ENCODE data around the gene SRGAP2B. TPM values are rescaled to one million over a fixed set of nuclear protein-coding genes. Genes with fewer than 3 reads are reported as not detected.
"Not testable (repeated sequence)": the region's sequence is repeated elsewhere in the genome, so short reads cannot be mapped to it uniquely, and the experiment has no call there.

The SRGAP2B gene
- total RNA-seq, 1 experiment from 2014 or later = 4.9 TPM

GRCh38 chr1:144986171-144986860 lies 108.8 kb downstream of the SRGAP2B start:
- not testable (repeated sequence) for H3K36me3 ChIP-seq, H3K27me3 ChIP-seq, H3K4me3 ChIP-seq, H3K9me3 ChIP-seq, DNase-seq

DNA sequence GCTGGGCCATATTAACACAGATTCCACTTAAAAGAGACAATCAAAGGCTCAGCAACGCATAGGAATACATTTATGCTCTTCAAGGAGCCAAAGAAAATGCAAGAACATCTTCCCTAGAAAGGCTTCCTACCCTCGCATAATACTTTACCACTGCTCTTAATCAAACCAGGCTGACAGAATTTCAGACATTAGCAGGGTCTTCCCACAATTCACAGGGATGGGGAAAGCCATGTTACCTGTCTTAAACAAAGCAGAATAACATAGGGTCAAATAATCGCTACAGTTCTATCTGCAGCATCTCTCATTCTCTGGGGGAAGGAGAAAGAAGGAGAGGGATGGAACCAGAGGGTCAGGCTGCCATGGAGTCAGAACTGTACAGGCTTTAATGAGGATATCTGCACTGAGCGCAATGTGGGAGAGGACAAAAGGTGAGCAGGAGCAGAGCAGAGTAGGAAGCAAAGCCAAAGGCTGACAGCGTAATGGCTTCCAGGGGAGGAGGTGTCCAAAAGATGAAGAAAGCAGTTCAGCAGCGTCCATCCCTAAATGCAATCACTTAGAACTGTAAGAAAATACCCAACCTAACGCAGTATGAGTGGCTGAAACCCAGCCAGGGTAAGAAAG lies 109.5 kb downstream of the SRGAP2B start:
- H3K36me3 ChIP-seq, H3K27me3 ChIP-seq, H3K4me3 ChIP-seq, DNase-seq, H3K9me3 ChIP-seq: not testable (repeated sequence)

DNA sequence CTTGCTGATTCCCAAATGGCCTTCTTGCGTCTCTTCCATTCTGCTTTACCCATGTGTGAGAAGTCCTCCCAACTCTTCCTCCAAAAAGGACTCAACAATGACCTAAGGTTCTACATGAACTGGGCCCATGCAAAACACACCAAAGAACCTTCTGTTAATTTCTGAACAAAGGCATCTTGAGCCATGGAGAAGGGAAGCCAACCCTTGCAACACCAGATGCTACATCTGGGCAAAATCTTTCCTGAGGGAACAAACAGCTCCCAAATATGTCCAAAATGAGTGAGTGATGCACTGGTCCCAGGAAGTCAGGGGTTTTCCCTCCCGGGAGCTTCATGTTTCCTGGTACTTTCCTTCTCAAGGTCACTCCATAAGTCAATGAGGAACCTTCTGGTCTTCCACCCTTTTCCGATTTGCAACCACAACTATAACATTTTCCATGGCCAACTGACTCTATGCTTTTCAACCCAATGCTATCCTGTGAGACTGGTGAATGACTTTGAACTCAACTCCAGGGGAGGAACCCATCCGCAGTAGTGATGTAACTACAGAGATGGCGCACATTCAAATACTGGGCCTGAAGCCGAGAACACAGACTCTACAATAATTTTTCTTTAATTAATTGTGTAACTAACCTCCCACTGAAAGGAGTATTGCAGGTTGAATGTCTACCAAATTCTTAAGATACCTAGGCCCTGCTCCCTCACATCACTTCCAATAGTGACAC lies 112.2 kb downstream of the SRGAP2B start:
- H3K4me3 ChIP-seq, H3K9me3 ChIP-seq, DNase-seq, H3K27me3 ChIP-seq, H3K36me3 ChIP-seq: not testable (repeated sequence)

- not testable (repeated sequence) for DNase-seq, H3K27me3 ChIP-seq, H3K4me3 ChIP-seq, H3K9me3 ChIP-seq, H3K36me3 ChIP-seq
These were observed 114.0 kb downstream of the SRGAP2B start for GRCh38 chr1:144981157-144981556.

- not testable (repeated sequence) for DNase-seq, H3K9me3 ChIP-seq, H3K4me3 ChIP-seq
These were observed 115.0 kb downstream of the SRGAP2B start for GRCh38 chr1:144979960-144980595.

GRCh38 chr1:144977856-144978255 lies 117.3 kb downstream of the SRGAP2B start:
- H3K27me3 ChIP-seq, H3K9me3 ChIP-seq: not testable (repeated sequence)

More at GRCh38 chr1:144979960-144980595, 115.0 kb downstream of the SRGAP2B start:
- not testable (repeated sequence) for H3K36me3 ChIP-seq, H3K27me3 ChIP-seq

DNA sequence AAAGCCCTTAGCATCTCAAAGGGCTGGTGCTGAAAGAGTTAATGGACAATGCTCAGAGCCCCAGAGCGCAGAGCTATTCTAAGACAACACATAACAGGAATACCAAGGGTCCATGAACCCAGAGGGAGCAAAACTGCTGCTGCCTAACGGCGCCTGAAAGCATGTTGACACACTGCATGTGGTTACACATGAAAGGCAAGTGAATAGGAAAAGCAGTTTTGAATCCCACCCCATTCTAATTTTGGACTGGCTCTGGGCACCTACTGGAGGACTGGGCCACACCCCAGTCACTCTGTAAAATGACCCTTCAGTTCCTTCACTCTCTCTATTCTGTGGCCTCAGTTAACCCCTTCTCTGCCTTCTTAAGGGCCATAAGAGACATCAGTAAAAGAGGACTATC lies 123.2 kb downstream of the SRGAP2B start:
- not testable (repeated sequence) for H3K36me3 ChIP-seq, H3K4me3 ChIP-seq, H3K27me3 ChIP-seq, H3K9me3 ChIP-seq, DNase-seq

More at GRCh38 chr1:144977856-144978255, 117.3 kb downstream of the SRGAP2B start:
- not testable (repeated sequence) for DNase-seq, H3K36me3 ChIP-seq, H3K4me3 ChIP-seq

- H3K9me3 ChIP-seq, DNase-seq, H3K36me3 ChIP-seq, H3K27me3 ChIP-seq, H3K4me3 ChIP-seq: not testable (repeated sequence)
These were observed 128.6 kb downstream of the SRGAP2B start for GRCh38 chr1:144966488-144966887.

GRCh38 chr1:144964765-144965164 lies 130.4 kb downstream of the SRGAP2B start:
- not testable (repeated sequence) for H3K36me3 ChIP-seq, H3K4me3 ChIP-seq, H3K27me3 ChIP-seq

DNA sequence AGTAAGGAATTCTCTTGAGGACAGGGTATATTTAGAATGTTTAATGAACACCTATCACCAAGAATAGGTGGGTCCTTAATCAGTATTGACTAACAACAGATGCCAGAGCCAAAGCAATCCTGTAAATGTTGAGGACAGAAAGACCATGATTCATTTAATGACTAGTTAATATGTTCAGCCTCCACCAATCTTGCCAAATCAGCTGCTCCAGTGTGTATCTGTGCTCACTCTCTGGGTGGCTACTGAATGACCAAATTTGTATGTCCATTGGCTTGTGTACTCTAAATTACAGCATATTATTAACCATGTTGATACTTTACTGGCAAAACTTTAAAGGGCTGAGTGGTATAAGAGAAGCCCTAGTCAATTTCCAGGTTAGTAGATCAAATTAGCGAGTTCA lies 130.9 kb downstream of the SRGAP2B start:
- H3K27me3 ChIP-seq, H3K36me3 ChIP-seq, DNase-seq, H3K9me3 ChIP-seq, H3K4me3 ChIP-seq: not testable (repeated sequence)

More at GRCh38 chr1:144964765-144965164, 130.4 kb downstream of the SRGAP2B start:
- not testable (repeated sequence) for H3K9me3 ChIP-seq, DNase-seq

GRCh38 chr1:144963571-144963970 lies 131.6 kb downstream of the SRGAP2B start:
- H3K36me3 ChIP-seq, H3K27me3 ChIP-seq, H3K4me3 ChIP-seq, H3K9me3 ChIP-seq, DNase-seq: not testable (repeated sequence)

- H3K9me3 ChIP-seq, H3K27me3 ChIP-seq, DNase-seq, H3K36me3 ChIP-seq, H3K4me3 ChIP-seq: not testable (repeated sequence)
These were observed 133.2 kb downstream of the SRGAP2B start for GRCh38 chr1:144961604-144962583.

DNA sequence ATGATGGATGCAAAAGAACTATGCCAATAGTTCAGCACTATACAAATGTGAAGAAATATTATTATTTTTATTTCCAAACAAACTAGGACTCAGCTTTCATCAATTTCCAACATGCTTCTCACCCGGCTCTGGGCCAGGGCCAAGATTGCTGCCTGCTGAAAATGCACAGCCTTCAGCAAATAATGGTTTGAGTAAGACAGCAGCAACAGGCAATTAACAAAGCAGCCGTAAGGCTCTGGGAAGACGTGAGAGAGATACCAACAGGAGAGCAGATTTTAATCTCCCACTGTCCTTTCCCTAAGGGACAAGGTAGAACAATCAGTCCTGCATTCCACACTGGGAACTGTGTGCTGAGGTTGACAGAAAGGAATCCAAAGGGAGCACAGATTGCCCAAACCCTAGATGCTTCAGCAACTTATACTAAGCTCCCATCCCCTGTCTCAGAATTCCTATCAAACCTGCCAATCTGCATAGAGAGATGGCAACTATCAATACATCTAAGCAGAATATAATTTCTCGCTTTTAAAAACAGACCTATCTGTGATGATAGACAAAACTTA lies 134.1 kb downstream of the SRGAP2B start:
- H3K4me3 ChIP-seq, DNase-seq, H3K36me3 ChIP-seq, H3K9me3 ChIP-seq, H3K27me3 ChIP-seq: not testable (repeated sequence)

DNA sequence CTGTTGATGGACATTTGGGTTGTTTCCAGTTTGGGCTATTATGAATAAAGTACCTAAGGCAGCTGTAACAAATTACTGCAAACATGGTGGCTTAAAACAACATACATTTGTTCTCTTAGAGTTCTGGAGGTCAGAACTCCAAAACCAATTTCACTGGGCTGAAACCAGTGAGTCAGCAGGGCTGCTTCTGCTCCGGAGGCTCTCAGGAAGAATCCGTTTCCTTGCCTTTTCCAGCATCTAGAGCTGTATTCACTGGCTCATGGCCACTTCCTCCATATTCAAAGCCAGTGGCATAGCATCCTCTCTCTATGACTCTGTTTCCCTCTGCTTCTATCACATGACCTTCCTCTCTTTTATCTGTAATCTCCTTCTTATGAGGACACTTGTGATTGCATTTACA lies 146.7 kb downstream of the SRGAP2B start:
- not testable (repeated sequence) for H3K9me3 ChIP-seq, DNase-seq, H3K36me3 ChIP-seq, H3K27me3 ChIP-seq, H3K4me3 ChIP-seq

- not testable (repeated sequence) for H3K9me3 ChIP-seq, H3K27me3 ChIP-seq, DNase-seq, H3K4me3 ChIP-seq, H3K36me3 ChIP-seq
These were observed 147.6 kb downstream of the SRGAP2B start for GRCh38 chr1:144947495-144947894.
